Thyroid gland (tissue), 4 donors: ENCODE data around the gene NGFR.

ENCODE experiments used
- CTCF ChIP-seq, 6 experiments: fragments of 200-600 bp in 3 of 6; fragments of 450-650 bp in 3 of 6; sonication (generic) in 3 of 6; IDR thresholded peaks; one replicate each; pipeline ENCODE4 v1.5.1; 2016 to 2019; ENCODE audit warnings: antibody characterized with exemption in 6 of 6, mild to moderate bottlenecking in 2 of 6, inconsistent platforms in 1 of 6, moderate library complexity in 1 of 6
- POLR2A ChIP-seq, 2 donors: fragments of 450-650 bp; IDR thresholded peaks; one replicate each; pipeline ENCODE4 v1.6.1; 2017; ENCODE audit warnings: antibody characterized with exemption in 2 of 2, mild to moderate bottlenecking in 2 of 2, moderate library complexity in 1 of 2

GRCh38 chr17:49465331-49465903, 29.7 kb upstream of the NGFR start:
- TF ChIP-seq CTCF (IDR thresholded peaks at IDR 0.05) = no peak
- no peak for TF ChIP-seq POLR2A (IDR thresholded peaks at IDR 0.05)
